ENCODE data around the gene DPP4.

GRCh38 chr2:161980976-161981375 lies 93.0 kb downstream of the DPP4 start:
- TF ChIP-seq CTCF (IDR thresholded peaks at IDR 0.05) (no peak), EZH2phosphoT487 (IDR thresholded peaks at IDR 0.05) (no peak), EZH2 (IDR thresholded peaks at IDR 0.05) (no peak)

Measured in neural progenitor cell (in vitro differentiated cells).